Measurements from ENCODE around the gene LGALS9C. TPM values are rescaled to one million over a fixed set of nuclear protein-coding genes. Genes with fewer than 3 reads are reported as not detected.
A peak's percentile ranks its signal among the peaks of the same experiment; 100 is the strongest.
"Not testable (repeated sequence)": the region's sequence is repeated elsewhere in the genome, so short reads cannot be mapped to it uniquely, and the experiment has no call there.

LGALS9C gene
- total RNA-seq, 1 donor from 2014 or later = not detected

DNA sequence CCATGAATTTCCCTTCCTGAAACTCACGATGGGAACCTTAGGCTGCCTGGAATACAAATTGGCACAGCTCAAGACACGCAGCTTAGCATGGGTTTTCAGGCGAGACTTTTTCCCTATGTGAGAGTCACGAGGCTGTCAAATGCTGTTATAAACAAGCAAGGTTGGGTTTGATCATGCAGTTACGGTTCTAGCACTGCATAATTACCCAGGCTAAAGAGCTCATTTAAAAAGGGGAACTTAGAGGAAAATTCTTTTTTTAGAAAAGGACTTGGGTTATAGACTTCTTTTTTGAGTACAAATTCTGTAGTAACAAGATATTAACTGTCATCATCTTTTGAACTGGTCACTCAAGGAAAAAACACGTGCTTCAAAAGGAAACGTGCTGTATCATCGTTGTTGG lies 44.5 kb downstream of the LGALS9C start:
- H3K27me3 Mint-ChIP-seq; POLR2A ChIA-PET; H3K36me3 Mint-ChIP-seq (ENCODE audit: low read depth); intact Hi-C loops (cut with micrococcal nuclease); H3K4me3 Mint-ChIP-seq; H3K4me1 Mint-ChIP-seq; DNase-seq; H3K9me3 Mint-ChIP-seq; CTCF ChIA-PET; H3K27ac Mint-ChIP-seq: not testable (repeated sequence)
- peak; percentile 50 for ATAC-seq (ENCODE audit: low read depth)

GRCh38 chr17:18525015-18525414 lies 48.4 kb downstream of the LGALS9C start:
- H3K9me3 Mint-ChIP-seq; ATAC-seq (ENCODE audit: low read depth); DNase-seq; CTCF ChIA-PET; POLR2A ChIA-PET; intact Hi-C loops (cut with micrococcal nuclease); H3K36me3 Mint-ChIP-seq (ENCODE audit: low read depth); H3K27me3 Mint-ChIP-seq; H3K4me1 Mint-ChIP-seq; H3K27ac Mint-ChIP-seq; H3K4me3 Mint-ChIP-seq: not testable (repeated sequence)

DNA sequence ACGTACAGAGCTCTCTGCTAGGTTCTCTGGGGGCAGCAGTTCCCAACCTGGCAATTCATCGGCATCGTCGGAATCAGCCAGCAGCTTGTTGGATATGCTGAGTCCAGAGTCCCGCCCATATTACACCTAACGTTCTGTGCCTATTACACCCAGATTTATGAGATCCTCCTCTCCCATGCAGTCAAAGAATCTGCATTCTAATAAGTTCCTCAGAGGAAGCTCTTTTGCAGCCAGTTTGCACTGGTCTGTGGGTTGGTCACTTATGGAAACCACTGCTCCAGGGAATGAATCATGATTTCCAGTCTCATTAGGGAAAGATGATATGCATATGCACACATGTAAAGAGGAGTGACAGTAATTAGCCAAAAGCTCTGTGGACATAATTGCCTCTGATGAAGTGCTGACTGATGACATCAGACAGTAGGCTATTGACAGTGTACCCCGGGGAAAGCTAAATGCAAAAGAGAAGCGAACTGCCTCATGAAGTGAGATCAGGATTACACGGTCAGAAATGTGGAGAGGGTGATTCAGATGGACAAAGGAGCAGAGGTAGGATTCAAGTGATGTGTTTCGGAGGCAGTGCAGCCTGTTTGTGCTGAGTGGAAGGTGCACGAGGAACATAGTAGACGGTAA lies 49.7 kb downstream of the LGALS9C start:
- H3K27ac Mint-ChIP-seq; H3K4me1 Mint-ChIP-seq; DNase-seq; H3K4me3 Mint-ChIP-seq; intact Hi-C loops (cut with micrococcal nuclease); ATAC-seq (ENCODE audit: low read depth); POLR2A ChIA-PET; H3K27me3 Mint-ChIP-seq; H3K9me3 Mint-ChIP-seq; CTCF ChIA-PET; H3K36me3 Mint-ChIP-seq (ENCODE audit: low read depth): not testable (repeated sequence)

- DNase-seq; ATAC-seq (ENCODE audit: low read depth); H3K4me3 Mint-ChIP-seq; POLR2A ChIA-PET; CTCF ChIA-PET; H3K27ac Mint-ChIP-seq; H3K4me1 Mint-ChIP-seq; H3K9me3 Mint-ChIP-seq; H3K27me3 Mint-ChIP-seq; H3K36me3 Mint-ChIP-seq (ENCODE audit: low read depth); intact Hi-C loops (cut with micrococcal nuclease): not testable (repeated sequence)
These were observed 50.8 kb downstream of the LGALS9C start for GRCh38 chr17:18527354-18527753.

GRCh38 chr17:18528435-18528834 lies 51.8 kb downstream of the LGALS9C start:
- H3K36me3 Mint-ChIP-seq (ENCODE audit: low read depth); H3K4me1 Mint-ChIP-seq; CTCF ChIA-PET; H3K9me3 Mint-ChIP-seq; H3K4me3 Mint-ChIP-seq; H3K27ac Mint-ChIP-seq; intact Hi-C loops (cut with micrococcal nuclease); DNase-seq; ATAC-seq (ENCODE audit: low read depth); H3K27me3 Mint-ChIP-seq; POLR2A ChIA-PET: not testable (repeated sequence)

GRCh38 chr17:18528899-18529500 lies 52.4 kb downstream of the LGALS9C start:
- H3K27ac Mint-ChIP-seq; DNase-seq; POLR2A ChIA-PET; H3K4me1 Mint-ChIP-seq; H3K4me3 Mint-ChIP-seq; ATAC-seq (ENCODE audit: low read depth); H3K27me3 Mint-ChIP-seq; H3K9me3 Mint-ChIP-seq; intact Hi-C loops (cut with micrococcal nuclease); CTCF ChIA-PET; H3K36me3 Mint-ChIP-seq (ENCODE audit: low read depth): not testable (repeated sequence)

DNA sequence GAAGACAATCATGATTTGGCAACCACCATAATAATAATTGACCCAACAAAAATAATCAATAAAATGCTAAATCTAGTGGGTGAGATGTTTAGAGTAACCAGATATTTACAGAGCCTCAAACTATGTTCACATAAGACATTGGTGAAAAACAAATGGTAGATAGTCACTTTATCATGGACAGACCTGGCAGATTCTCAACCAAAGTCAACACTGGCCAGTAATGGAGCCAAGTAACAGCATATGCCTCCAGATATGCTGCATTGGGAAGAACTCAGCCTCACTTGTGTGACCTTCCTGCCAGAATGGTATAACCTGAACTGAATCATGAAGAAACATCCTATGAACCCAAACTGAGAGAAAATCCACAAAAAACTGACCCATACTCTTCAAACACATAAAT lies 53.8 kb downstream of the LGALS9C start:
- H3K27me3 Mint-ChIP-seq; ATAC-seq (ENCODE audit: low read depth); H3K36me3 Mint-ChIP-seq (ENCODE audit: low read depth); DNase-seq; H3K4me1 Mint-ChIP-seq; CTCF ChIA-PET; H3K9me3 Mint-ChIP-seq; POLR2A ChIA-PET; H3K27ac Mint-ChIP-seq; intact Hi-C loops (cut with micrococcal nuclease); H3K4me3 Mint-ChIP-seq: not testable (repeated sequence)

- H3K27ac Mint-ChIP-seq; H3K4me1 Mint-ChIP-seq; CTCF ChIA-PET; H3K9me3 Mint-ChIP-seq; POLR2A ChIA-PET; H3K36me3 Mint-ChIP-seq (ENCODE audit: low read depth); intact Hi-C loops (cut with micrococcal nuclease); H3K27me3 Mint-ChIP-seq; H3K4me3 Mint-ChIP-seq; ATAC-seq (ENCODE audit: low read depth); DNase-seq: not testable (repeated sequence)
These were observed 65.6 kb downstream of the LGALS9C start for GRCh38 chr17:18542234-18542633.

- CTCF ChIA-PET; DNase-seq; H3K27ac Mint-ChIP-seq; H3K27me3 Mint-ChIP-seq; H3K36me3 Mint-ChIP-seq (ENCODE audit: low read depth); intact Hi-C loops (cut with micrococcal nuclease); ATAC-seq (ENCODE audit: low read depth); POLR2A ChIA-PET; H3K4me1 Mint-ChIP-seq; H3K4me3 Mint-ChIP-seq; H3K9me3 Mint-ChIP-seq: not testable (repeated sequence)
These were observed 66.3 kb downstream of the LGALS9C start for GRCh38 chr17:18542907-18543306.

Other genes with a start within 250 kb of the LGALS9C start
- gene FLII, start 218.1 kb upstream of the LGALS9C start, total RNA-seq = 291 and 301 TPM in 2 replicates
- 5.6 and 8.8 TPM in 2 replicates for gene MIEF2, start 216.1 kb upstream of the LGALS9C start, total RNA-seq
- 44.8 and 46.4 TPM in 2 replicates for gene TOP3A, start 161.8 kb upstream of the LGALS9C start, total RNA-seq
- 32.5 and 36.9 TPM in 2 replicates for gene SMCR8, start 161.5 kb upstream of the LGALS9C start, total RNA-seq
- 17.9 and 18.4 TPM in 2 replicates for gene SHMT1, start 113.2 kb upstream of the LGALS9C start, total RNA-seq
- not detected in 2 replicates for gene EVPLL, start 99.0 kb upstream of the LGALS9C start, total RNA-seq
- gene TBC1D28, start 167.6 kb downstream of the LGALS9C start, total RNA-seq = not detected in 2 replicates
- gene FOXO3B, start 205.5 kb downstream of the LGALS9C start, total RNA-seq = 5.8 and 7.6 TPM in 2 replicates

Measured in activated B cell treated with CpG ODN at 0.5 μM for 24 hours (primary cell).